Mesenteric fat pad (tissue), 1 donor: ENCODE measurements around the gene TEAD1. TPM values are rescaled to one million over a fixed set of nuclear protein-coding genes. Genes with fewer than 3 reads are reported as not detected.

Source experiments
- DNase-seq: peaks from one replicate; pipeline ENCODE4 v3.0.0-alpha.2; 2020; ENCODE audit warnings: low spot score
- total RNA-seq: library from RNA; stranded (reverse); fragmentation: NEBNext Ultra II Directional; extraction: Animal tissue kit (Norgen Biotek cat#: 25700); gene quantifications from one replicate; pipeline ENCODE4 v1.2.1, GENCODE V29; 2021
- donor health status: DM: yes; HTN: yes; CAD: no.

The TEAD1 gene
- total RNA-seq, 1 donor from 2014 or later = 150 TPM

DNA sequence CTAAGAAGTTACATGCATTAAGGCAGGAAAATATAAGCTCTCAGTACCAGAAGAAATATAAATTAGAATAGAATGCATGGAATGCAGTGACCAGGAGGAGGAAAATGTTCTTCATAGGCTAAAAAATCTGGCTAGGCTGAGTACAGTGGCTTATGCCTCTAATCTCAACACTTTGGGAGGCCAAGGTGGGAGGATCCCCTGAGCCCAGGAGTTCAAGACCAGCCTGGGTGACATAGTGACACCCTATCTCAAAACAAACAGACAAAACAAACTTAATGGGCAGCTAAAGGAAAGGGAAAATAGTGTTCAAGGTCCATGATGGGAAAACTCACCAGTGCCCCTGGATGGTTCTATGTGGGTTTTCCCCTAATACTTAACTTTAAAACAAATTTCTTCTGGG lies 256.6 kb downstream of the TEAD1 start:
- no peak for DNase-seq

DNA sequence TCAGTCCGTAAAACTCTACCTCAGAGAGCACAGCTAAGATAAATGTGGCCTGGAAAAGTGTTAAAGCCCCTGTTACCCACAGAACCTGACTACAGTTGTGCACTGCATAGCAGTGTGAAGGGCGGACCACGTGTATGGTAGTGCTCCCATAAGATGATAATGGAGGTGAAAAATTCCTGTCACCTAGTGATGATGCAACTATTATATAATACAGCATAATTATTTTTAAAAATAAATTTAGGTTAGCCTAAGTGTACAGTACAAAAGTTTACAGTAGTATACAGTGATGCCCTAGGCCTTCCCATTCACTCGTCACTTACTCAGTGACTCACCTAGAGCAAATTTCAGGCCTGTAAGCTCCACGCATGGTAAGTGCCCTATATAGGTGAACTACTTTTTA lies 258.3 kb downstream of the TEAD1 start:
- DNase-seq = no peak

DNA sequence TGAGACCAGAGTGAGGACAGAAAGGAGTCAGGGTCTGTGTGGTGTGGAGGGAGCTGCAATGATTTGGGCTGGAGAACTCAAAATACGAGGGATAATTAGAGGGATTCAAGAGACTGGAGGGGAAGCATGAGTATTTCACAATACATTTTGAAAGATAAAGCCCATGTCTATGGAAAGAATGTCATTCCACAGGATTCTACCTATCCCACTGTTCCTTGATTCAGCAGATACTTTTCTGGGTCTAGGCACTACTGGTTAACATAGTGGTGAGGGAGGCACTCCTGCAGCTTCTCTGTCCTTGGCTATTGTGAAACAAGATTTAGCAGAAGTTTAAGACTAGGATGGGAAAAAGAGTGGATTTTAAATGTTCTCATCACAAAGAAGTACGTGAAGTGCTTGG lies 262.0 kb downstream of the TEAD1 start:
- no peak for DNase-seq

DNA sequence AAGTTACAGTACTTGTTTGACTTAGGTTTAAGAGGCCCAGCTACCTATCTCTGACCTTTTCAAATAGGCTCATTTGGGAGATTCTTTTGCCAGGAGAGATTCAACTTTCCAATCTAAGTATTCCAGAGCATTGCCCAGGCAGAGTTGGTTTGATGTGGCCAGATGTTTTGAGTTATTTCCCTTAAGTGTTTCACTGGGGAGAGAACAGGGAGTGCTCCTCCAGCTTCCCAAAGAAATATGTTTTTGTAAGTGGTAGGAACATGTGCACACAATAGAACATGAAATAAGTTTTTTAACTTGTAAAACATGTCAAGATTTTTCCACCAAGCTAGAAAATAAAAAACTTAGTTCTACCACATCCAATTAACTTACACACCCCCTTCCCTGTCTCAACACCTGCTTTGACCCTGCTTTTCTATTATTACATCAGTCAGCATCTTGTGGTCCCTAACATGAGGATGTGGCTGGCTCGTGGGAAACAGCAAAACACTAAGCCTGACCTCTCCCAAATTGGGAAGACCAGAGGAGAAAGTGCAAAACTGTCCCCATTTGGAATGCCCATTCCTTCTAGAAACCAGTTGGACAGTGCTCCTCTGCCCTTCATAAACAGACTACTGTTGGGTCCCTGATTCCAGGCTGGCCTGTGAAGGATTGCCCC lies 264.5 kb downstream of the TEAD1 start:
- no peak for DNase-seq

DNA sequence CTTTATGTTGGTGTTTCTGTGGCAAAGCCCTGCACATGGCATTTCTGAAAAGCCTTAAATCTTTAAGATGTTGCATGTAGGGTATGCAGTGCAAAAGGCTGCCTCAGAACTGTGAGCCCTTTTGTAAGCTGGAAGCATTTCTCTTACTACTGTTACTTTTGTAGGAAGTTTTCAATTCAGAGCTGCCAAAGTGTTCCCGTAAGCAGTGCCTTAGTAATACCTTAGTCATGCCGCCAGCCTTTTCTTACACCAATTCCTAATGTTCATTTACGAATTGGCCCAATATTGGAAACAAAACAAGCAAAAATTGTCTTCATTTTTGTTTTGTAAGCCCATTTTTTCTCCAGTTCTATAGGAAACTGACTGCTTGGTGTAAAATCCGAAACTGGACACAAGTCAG lies 267.4 kb downstream of the TEAD1 start:
- no peak for DNase-seq

DNA sequence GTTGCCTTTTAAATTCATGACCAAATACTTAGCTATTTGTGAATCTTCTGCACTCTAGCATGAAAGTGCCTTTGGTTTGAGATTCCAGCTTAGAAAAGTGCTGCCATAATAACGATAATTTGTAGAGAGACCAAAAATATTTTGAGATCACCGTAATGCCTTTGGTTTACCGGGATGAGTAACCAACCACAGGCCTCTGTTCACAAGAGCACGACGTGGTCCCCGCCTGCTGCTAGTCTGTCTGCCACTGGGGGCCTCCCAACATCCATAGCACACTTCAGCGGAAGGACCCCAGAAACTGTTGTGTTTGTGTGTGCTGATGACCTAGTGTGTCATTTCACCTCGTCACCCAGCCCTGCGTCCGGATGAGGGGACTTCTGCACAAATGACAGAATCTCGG lies 267.9 kb downstream of the TEAD1 start:
- DNase-seq = no peak

DNA sequence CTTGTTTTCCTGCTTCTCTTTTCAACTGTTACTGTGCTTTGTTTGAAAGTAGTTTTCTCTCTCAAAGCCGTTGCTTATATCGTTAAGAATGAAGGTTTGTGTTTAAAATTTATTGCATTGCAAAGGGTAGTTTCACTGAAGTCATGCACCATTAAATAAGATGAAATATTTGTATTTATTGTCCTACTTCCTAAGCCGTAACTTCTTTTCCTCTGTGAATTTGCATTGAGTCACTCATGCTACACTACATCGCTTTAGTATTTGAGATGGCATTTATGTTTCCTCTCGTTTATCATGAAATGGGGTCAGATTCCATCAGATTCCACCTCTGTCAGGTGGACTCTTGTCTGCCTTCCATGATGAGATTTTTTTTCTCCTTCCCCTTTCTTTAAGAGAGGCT lies 269.1 kb downstream of the TEAD1 start:
- no peak for DNase-seq

DNA sequence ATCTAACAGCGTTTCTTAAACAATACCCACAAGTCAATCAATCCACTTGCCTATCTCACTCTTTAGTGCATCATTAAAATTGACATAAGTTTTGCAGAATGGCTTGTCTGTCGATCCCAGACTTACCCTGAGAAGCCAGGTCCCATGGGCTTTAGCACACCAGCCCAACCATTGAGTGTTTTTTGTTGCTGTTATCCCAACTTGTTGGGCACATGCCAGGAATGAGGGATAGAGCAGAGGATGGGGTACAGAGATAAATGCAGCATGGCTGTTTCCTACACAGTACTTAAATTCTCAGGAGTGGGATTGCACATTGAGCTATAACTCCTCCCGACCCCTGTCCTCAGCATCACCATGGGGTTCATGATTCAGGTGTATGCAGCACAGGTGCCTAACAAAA lies 270.7 kb downstream of the TEAD1 start:
- DNase-seq = no peak

DNA sequence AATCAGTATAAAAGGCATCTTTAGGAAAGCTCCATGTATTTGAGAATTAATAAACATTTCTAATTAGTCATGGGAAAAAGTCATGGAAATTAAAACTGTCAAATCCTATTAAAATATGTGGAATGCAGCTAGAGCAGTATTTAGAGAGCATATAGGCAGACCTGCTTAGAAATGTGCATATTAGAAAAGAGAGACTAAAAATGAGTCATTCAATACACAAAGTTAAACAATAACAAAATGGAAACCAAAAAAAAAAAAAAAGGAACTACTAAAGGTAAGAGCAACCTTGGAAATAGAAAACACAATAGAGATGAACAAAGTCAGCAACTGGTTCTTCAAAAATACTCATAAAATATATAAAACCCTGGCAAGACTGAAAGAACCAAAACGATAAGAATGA lies 275.2 kb downstream of the TEAD1 start:
- no peak for DNase-seq

DNA sequence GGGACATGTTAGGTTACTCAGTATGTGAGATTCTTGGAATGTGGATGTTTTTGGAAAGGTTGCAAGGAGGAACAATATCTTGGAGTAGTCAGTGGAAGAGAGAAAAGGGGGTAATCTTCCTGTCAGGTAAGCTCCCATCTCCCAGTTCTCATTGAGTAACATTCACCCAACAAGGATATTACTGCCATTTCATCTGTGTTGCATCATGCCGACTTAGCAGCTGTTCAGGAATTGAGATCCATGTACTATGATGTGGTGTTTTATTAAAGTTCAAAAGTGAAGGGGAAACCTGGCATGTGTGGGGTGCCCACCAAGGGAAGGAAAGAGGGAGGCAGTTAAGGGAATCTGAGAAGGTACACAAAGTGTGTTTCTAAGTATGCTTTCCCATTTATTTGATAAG lies 276.4 kb downstream of the TEAD1 start:
- no peak for DNase-seq

DNA sequence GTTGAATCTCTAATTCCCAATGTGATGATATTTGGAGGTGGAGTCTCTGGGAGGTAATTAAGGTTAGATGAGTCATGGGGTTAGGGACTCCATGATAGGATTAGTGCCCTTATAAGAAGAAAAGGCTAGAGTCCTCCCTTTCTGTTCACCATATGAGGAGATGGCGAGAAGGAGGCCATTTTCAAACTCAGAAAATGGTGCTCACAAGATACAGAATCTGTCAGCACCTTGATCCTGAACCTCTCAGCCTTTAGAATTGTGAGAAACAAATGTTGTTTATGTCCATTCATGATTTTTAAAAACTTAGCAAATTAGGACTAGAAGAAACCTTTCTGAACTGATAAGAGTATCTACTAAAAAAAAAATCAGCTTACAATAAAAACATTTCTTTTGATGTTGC lies 277.2 kb downstream of the TEAD1 start:
- no peak for DNase-seq

DNA sequence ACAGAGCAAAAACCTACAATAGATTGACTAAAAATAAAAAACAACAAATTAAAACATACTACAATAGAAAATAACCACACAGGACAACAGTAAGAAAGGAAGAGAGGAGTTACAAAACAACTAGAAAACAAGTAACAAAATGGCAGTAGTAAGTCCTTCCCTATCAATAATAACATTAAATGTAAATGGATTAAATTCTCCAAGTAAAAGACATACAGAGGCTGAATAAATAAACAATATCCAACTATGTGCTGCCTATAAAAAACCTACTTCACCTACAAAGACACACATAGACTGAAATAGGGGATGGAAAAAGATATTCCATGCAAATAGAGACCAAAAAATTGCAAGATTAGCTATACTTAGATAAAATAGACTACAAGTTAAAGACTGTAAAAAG lies 277.9 kb downstream of the TEAD1 start:
- no peak for DNase-seq

DNA sequence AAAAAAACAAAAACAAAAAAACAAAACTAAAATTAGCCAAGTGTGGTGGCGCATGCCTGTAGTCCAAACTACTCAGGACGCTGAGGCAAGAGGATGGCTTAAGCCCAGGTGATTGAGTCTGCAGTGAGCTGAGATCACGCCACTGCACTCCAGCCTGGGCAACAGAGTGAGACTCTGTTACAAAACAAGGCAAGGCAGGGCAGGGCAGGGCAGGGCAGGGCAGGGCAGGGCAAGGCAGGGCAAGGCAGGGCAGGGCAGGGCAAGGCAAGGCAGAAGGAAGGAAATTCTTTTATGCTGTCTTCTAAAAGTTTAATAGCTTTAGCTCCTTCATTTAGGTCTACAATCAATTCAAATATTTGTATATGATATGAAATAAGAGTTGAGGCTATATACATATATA lies 284.8 kb downstream of the TEAD1 start:
- DNase-seq = no peak

DNA sequence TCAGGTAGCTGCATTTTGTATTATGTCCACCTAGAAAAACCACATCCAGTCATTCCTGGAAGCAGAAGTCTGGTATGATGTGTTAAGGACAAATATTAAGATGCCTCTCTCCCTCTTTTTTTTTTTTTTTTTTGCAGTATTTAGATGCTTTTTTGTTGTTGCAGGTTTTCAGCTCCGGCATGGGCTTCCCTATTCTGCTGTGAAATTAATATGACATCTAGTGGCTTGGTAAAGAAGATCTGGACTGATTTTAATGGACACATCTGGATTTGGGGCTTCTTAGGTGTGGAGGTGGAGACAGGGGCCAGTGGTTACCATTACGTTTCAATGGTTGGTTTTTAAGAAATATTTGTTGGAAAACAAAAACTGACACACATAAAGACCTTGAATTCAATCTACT lies 287.4 kb downstream of the TEAD1 start:
- no peak for DNase-seq

DNA sequence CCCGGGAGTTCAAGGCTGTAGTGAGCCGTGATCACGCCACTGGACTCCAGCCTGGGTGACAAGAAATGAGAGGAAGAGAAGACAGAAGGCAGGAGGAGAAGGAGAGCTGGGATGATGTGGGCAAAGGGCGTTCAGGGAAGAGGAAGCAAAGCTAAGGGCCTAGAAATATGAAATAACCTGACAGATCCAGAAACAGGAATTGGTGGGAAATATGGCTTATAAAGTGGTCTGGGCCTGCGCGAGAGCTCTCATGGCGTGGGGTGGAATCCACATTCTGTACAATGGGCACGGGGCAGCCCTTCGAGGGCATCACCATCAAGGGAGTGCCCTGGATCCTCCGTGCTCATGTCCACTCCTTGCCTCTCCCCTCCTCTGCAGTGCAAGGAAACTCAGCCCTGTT lies 288.1 kb downstream of the TEAD1 start:
- DNase-seq = no peak

DNA sequence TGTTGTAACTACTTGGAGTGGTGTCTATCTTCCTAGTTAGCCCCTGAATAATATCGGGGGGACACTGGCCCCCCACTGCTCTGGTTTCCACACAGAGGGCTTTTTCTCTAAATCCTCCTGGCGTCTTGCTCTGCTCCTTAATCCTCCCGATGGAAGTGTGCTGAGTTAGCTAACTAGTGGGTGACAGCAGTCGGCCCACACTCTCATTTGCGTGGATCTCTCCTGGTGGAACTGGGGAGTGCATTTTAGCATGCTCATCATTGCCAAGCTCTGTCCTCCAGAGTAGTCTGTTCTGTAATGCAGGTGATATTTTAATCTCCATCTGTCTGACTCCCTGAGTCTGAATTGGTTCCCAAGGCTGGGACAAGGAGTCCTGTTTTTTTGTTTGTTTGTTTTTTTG lies 288.8 kb downstream of the TEAD1 start:
- no peak for DNase-seq

DNA sequence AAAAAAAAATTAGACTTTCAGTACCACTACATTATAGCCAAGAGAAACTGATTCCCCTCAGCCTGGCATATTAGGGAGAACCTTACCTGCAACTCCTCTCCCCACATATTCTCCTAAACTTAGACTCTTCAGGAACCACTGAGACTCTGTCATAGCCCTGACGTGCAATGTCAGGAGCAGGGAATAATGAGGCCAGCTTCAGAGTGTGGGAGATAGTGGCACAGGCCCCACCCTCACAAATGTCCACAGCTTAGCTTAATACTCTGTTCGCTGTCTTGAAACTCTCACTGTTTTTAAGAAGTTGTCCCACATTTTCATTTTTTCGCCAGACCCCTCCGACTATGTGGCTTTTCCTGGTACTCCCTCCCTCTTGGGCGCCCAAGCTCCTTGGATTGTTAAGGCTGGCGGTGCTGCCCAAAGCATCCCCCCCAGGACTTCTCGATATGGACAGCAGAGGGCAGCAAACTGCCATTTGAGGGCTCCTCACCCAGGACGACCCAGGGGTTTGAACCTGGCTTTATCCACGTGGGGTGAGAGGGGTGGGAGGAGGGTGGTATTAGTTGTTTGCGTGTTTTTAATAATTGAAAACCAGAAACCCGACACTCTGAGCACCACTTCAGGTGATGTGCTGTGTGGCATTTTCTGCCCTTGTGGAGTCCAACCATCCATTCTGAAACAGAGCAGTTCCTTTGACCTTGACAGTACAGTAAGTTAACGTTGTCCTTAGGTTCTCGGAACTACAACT lies 289.7 kb downstream of the TEAD1 start:
- DNase-seq = no peak

DNA sequence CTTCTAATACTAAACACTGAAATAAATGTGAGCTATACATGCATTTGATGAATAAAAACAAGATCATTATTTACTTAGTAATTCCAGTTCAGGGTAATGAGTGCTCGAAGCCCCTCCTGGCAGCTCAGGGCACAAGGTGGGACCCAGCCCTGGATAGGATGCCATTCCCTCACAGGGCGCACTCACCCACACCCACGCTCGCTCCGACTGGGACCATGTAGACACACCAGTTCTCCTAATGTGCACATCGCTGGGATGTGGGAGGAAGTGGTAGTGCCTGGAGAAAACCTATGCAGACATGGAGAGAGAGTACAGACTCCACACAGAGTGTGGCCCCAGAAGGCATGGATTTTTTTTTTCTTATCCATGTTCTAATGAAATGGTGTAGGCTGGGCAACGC lies 290.4 kb downstream of the TEAD1 start:
- no peak for DNase-seq

DNA sequence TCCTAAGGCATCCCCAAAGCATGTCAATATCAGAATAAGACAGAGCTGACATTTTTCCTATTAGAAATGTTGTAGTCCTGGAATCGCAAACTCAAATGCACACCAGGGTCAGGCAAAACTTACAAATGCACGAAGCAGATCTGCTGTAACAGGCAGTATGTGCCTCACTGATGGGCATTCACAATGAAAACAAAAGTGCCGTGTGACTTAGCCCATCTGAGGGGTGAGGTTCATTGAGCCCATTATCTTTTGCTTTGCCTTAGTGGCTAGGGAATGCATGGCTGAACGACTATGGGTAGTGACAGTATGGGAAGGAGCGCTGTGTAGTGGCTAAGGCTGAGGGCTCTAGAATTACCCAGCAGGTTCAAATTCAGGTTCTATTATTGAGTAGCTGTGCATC lies 291.8 kb downstream of the TEAD1 start:
- DNase-seq = no peak

DNA sequence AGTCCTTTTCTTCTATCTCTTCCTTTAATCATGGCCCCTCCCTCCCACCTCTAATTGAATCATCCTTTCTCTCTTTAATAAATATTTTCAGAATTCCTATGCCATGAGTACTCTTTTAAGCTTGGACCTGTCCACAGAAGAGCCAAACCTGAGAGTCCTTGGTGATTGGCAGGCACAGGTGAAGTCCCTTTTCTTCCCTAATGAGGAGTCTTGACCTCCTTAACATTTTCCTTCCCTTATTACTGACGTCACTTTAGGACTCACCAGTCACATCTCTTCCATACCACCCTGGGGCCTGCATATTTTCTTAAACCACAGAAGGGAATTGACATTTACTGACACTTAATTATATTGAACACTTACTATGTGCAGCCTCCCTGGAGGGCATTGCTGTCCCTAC lies 293.9 kb downstream of the TEAD1 start:
- no peak for DNase-seq

DNA sequence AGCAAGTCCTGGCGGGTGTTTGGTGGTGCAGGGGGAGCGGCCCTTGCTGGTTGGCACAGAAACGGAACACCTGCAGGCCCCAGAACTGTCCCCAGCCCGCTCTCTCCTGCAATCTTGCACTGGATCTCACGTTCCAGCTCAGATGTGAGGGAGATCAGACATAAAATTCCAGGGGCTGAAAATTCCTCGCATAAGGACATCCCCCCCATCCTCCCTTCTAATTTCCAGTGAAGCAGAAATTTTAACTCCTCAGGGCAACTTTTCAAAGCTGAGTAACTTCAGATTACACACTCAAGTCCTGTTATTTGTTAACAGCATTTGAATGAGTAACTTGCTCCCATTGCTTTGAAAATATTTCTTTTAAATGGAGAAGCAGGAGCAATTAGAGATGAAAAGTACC lies 294.6 kb downstream of the TEAD1 start:
- no peak for DNase-seq

DNA sequence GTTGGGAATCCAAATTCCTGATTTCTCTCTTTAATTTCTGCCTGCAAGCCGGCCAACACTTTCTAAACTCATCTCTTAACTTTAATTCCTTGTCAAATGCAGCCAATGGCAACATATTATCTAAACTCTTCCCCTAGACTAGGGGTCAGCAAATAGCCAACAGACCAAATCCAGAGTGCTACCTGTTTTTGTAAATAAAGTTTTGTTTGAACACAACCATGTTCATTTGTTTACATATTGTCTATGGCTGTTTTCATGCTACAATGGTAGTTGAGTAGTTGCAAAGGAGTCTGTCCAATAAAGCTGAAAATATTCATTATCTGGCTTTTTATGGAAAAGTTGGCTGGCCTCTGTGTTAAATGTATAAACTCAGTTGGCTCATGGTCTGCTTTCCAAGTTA lies 297.7 kb downstream of the TEAD1 start:
- no peak for DNase-seq

DNA sequence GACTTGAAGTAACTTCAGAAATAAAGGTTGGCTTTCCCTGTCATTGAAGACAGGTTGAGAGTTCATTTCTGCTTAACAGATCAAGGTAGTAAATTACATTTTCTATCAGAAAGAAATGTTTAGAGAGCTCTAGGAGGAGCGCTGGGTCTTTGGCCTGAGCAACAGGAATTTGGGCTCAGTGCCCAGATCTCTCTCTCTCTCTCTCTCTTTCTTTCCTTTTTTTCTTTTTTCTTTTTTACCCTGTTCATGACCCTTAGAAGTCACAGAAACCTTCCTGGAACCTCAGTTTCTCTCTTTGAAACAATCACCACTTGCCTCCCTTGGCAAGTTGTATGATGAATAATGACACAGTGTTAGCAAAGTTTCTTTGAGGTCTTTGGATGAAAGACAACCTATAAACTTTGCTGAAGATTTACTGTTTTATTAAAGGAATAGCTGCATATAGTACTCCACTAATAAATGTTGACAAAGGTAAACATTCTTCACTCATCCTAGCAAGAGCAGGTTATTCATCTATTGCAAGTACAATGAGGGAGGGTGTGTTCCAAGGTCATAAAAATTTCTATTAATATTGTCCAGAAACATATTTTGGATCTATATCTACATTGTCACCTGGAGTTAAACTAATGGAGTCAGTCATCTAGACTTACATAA lies 299.4 kb downstream of the TEAD1 start:
- no peak for DNase-seq
